Brain microvascular endothelial cell (primary cell): ENCODE results near the gene KANSL1.

Source experiments
- DNase-seq: peaks from one replicate; pipeline ENCODE4 v3.0.0-alpha.2; 2020
- H3K27ac ChIP-seq: fragments of 250-450 bp; sonication (Bioruptor Pico); 2 replicates; pipeline ENCODE4 v1.5.1; 2020; ENCODE audit warnings: mild to moderate bottlenecking, moderate library complexity
- H3K27me3 ChIP-seq: fragments of 250-450 bp; sonication (Bioruptor Pico); replicated peaks from 2 replicates; pipeline ENCODE4 v1.5.1; 2020; ENCODE audit warnings: mild to moderate bottlenecking
- H3K36me3 ChIP-seq: fragments of 250-450 bp; sonication (Bioruptor Pico); replicated peaks from 2 replicates; pipeline ENCODE4 v1.5.1; 2020; ENCODE audit warnings: mild to moderate bottlenecking
- H3K4me3 ChIP-seq: 2 replicates; pipeline ENCODE4 v1.5.1; 2011; ENCODE audit warnings: low read depth, mild to moderate bottlenecking, control low read depth, low read length, moderate library complexity
- in situ Hi-C: cut with HindIII; loops from 2 replicates; pipeline ENCODE4 v1.10.0; 2017; ENCODE audit warnings: low sequenced_read_pairs, low pct_ligation_motif_present
- TF ChIP-seq, protein P1 (sequence below): IDR thresholded peaks from 2 replicates; pipeline ENCODE4 v1.5.1; 2011; ENCODE audit warnings: low read depth, mild to moderate bottlenecking, moderate library complexity, low read length, control low read depth, inconsistent platforms; ENCODE audit errors: missing control alignments

KANSL1 gene

DNA sequence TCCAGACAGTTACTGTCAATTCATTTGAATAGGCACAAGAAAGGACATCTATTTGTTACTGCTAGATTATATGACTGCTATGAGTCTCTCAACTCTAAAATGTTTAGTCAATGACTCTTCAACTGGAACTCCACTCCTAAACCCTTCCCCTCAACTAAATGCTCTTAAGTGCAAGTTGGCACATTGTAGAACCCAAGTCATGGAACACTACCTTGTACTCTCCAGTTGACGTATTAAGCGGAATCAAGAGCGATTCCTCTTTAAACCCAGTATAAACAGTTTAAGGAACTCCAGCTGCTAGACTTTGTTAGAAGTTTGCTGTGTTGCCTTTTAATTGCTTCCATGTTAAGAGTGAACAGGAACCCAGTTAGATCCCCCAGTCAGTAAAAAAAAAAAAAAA is 149.6 kb downstream of the KANSL1 start:
- Histone ChIP-seq H3K27ac (no peak overlapping the region), H3K36me3 (peaks cover 42% of the 10 kb centered on the region), H3K27me3 (no peaks in the 10 kb centered on the region), H3K4me3 (no peak overlapping the region)
- no peak for DNase-seq
- TF ChIP-seq, protein P1, sequence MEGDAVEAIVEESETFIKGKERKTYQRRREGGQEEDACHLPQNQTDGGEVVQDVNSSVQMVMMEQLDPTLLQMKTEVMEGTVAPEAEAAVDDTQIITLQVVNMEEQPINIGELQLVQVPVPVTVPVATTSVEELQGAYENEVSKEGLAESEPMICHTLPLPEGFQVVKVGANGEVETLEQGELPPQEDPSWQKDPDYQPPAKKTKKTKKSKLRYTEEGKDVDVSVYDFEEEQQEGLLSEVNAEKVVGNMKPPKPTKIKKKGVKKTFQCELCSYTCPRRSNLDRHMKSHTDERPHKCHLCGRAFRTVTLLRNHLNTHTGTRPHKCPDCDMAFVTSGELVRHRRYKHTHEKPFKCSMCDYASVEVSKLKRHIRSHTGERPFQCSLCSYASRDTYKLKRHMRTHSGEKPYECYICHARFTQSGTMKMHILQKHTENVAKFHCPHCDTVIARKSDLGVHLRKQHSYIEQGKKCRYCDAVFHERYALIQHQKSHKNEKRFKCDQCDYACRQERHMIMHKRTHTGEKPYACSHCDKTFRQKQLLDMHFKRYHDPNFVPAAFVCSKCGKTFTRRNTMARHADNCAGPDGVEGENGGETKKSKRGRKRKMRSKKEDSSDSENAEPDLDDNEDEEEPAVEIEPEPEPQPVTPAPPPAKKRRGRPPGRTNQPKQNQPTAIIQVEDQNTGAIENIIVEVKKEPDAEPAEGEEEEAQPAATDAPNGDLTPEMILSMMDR, result no peak
- in situ Hi-C loops, result no loop called here

DNA sequence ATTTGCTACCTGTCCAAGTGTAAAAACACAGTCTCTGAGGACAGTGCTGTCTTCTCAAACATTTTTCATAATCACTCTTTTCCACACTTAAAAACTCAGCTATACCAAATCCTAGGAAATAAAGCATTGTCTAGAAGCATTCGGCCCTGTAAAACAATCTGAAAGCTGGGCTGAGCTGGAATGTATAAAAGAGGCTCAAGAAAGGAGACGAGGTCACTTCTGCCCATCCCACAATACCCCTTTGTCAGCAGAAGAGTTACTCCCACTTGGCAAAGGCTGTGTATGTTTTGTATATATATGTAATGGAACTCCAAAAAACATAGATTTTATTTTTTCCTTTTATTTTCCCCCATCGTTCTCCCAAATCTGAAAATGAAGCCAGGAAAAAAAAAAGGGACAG is 150.3 kb downstream of the KANSL1 start:
- TF ChIP-seq, protein P1, result no peak
- DNase-seq, result no peak
- Histone ChIP-seq H3K36me3 (peaks cover 42% of the 10 kb centered on the region), H3K4me3 (no peak overlapping the region), H3K27ac (no peak overlapping the region), H3K27me3 (no peaks in the 10 kb centered on the region)
- in situ Hi-C loops, result no loop called here

DNA sequence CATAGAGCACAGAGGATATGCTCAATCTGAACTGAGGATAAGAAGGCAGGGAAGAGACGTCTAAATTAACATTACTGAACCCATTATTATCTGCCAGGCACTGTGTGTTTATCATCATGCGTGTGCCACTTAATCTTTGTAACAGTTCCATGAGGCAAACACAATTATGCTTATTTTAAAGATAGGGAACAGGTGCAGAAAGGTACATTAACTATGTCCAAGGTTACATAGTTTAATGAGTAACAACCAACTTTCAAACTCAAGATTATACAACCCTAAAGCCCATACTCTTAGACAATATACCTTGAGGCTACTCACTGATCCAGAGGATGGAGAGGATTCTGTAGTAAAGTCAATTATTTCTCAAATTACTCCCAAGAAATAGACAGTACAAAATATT is 151.0 kb downstream of the KANSL1 start:
- H3K27ac ChIP-seq, result no peak overlapping the region
- no peaks in the 10 kb centered on the region for H3K27me3 ChIP-seq
- H3K36me3 ChIP-seq, result peaks cover 44% of the 10 kb centered on the region
- no peak for DNase-seq
- no peak overlapping the region for H3K4me3 ChIP-seq
- in situ Hi-C loops, result no loop called here
- TF ChIP-seq, protein P1, result no peak

DNA sequence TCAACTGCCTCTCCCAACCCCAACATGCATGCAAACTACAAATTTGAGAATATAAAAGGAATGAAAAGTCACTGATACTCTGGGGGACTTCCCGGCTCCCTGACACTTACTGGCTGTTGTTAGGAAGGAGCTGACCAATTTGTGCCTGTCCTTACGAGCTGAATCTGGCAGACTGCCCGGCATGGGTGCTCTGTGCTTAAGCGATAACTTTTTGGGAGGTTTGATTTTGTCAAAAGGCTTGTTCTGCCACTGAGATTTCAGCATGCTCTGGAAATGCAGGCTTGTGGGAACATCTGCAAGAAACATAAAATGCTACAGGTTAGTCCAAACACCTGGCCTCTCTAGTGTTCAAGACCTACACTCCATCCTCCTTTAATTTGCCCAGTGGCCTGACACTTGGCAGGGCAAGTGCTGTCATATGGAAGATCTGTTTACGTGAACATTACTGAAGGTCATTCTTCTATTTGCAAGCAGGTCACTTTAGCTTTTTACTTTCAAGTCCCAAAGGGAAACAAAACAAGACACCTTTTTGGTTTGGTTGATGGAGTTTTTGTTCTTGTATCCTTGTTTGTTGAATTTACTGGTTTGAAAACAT is 153.5 kb downstream of the KANSL1 start:
- Histone ChIP-seq H3K27me3 (no peaks in the 10 kb centered on the region), H3K27ac (no peak overlapping the region), H3K4me3 (no peak overlapping the region), H3K36me3 (peaks cover 53% of the 10 kb centered on the region)
- in situ Hi-C loops, result no loop called here
- TF ChIP-seq, protein P1, result no peak
- no peak for DNase-seq

DNA sequence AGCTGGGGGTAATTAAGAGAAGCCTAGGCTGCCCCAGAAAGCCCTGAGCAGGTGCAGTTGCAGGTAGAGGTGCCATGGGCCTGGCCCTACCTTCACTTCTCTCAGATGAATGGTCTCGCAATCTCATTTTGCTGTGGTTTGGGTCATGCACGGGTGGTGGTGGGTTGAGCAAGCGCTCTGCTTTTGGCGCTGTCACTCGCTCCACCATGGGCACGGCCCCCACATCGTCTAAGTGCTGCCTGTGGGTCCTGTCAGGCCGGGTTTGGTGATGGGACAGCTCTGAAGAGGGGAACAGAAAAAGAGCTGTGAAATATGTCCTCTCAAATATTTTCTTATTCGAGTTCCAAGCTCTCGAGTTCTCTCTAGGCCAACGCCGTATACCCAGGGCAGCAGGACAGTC is 154.3 kb downstream of the KANSL1 start:
- no peak for DNase-seq
- Histone ChIP-seq H3K36me3 (peaks cover 58% of the 10 kb centered on the region), H3K4me3 (no peak overlapping the region), H3K27me3 (no peaks in the 10 kb centered on the region), H3K27ac (no peak overlapping the region)
- TF ChIP-seq, protein P1, result no peak
- in situ Hi-C loops, result no loop called here

DNA sequence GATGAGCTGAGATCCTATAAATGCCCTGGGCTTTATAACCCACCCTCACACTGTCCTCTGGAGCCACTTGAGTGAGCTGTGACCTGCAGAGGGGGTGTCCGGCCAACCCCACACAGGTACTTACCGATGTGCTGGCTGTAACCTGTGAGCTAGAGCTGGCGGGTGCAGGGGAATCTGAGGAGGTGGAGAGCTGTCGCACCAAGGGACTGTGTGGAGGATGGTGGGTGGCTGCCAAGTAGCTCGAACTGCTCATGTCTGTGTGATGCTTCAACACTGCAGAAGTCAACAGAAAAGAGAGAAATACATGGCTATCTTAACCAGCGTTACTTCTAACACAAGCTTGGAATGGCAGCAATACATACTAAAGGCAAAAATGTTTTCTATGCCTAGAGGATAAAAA is 154.8 kb downstream of the KANSL1 start:
- peaks cover 60% of the 10 kb centered on the region for H3K36me3 ChIP-seq
- no peak overlapping the region for H3K27ac ChIP-seq
- H3K4me3 ChIP-seq, result no peak overlapping the region
- DNase-seq, result no peak
- TF ChIP-seq, protein P1, result no peak
- in situ Hi-C loops, result no loop called here
- H3K27me3 ChIP-seq, result no peaks in the 10 kb centered on the region
